CD4-positive, alpha-beta T cell (primary cell): ENCODE data around the gene GNAT1. TPM values are rescaled to one million over a fixed set of nuclear protein-coding genes. Genes with fewer than 3 reads are reported as not detected.
A peak's percentile ranks its signal among the peaks of the same experiment; 100 is the strongest.

Experiments used
- ATAC-seq: fragments of 200-7000 bp; cut with Tn5 transposase; one replicate; pipeline ENCODE4 v1.10.0; 2022; ENCODE audit warnings: mild to moderate bottlenecking; ENCODE audit not compliant: poor library complexity
- CTCF ChIA-PET: fragments of 350-600 bp; sonication (Branson Sonifier 250); formaldehyde crosslinking; loops from one replicate; lab custom pipeline; 2021; ENCODE audit warnings: antibody characterized with exemption, inconsistent platforms; lab: Charles Lee
- POLR2A ChIA-PET: fragments of 350-600 bp; sonication (Branson Sonifier 250); formaldehyde crosslinking; loops from one replicate; lab custom pipeline; 2021; ENCODE audit warnings: antibody characterized with exemption, inconsistent platforms; lab: Charles Lee
- DNase-seq, 14 experiments: peaks; one replicate each; pipeline ENCODE4 v3.0.0-alpha.2; 2013 to 2020; ENCODE audit warnings: mixed read lengths in 2 of 14
- H3K27ac ChIP-seq, 2 donors: one replicate each; pipeline versions ENCODE4 v1.5.1 to v1.7.0; 2013; ENCODE audit warnings: low read length in 2 of 2, low read depth in 1 of 2, mild to moderate bottlenecking in 1 of 2
- H3K27me3 ChIP-seq, 2 experiments: 1 replicate in 1 of 2; 2 replicates in 1 of 2; pipeline versions ENCODE4 v1.6.1 to v1.7.0; 2013; ENCODE audit warnings: low read length in 2 of 2, control low read depth in 1 of 2, mild to moderate bottlenecking in 1 of 2, moderate library complexity in 1 of 2; ENCODE audit not compliant: insufficient read depth in 2 of 2, control insufficient read depth in 1 of 2
- H3K36me3 ChIP-seq: one replicate; pipeline ENCODE4 v1.6.1; 2013; ENCODE audit warnings: low read length, control low read depth; ENCODE audit not compliant: insufficient read depth
- H3K4me1 ChIP-seq: one replicate; pipeline ENCODE4 v1.6.1; 2013; ENCODE audit warnings: low read length, control low read depth; ENCODE audit not compliant: insufficient read depth
- H3K4me3 ChIP-seq: one replicate; pipeline ENCODE4 v1.5.1; 2013; ENCODE audit warnings: mild to moderate bottlenecking, low read length, moderate library complexity
- H3K9me3 ChIP-seq, 2 experiments: 1 replicate in 1 of 2; 2 replicates in 1 of 2; pipeline versions ENCODE4 v1.6.1 to v1.7.0; 2013; ENCODE audit warnings: low read length in 2 of 2, mild to moderate bottlenecking in 2 of 2, control low read depth in 1 of 2, moderate library complexity in 1 of 2; ENCODE audit not compliant: control insufficient read depth in 1 of 2, insufficient read depth in 1 of 2
- H3K27ac Mint-ChIP-seq: one replicate; pipeline ENCODE4 v1.8.0; 2020; ENCODE audit warnings: mixed read lengths
- H3K27me3 Mint-ChIP-seq: one replicate; pipeline ENCODE4 v1.8.0; 2021; ENCODE audit warnings: mixed read lengths
- H3K36me3 Mint-ChIP-seq: one replicate; pipeline ENCODE4 v1.8.0; 2021; ENCODE audit warnings: low read depth, mixed read lengths
- H3K4me1 Mint-ChIP-seq: one replicate; pipeline ENCODE4 v1.8.0; 2021; ENCODE audit warnings: low read depth, mixed read lengths
- H3K4me3 Mint-ChIP-seq: one replicate; pipeline ENCODE4 v1.8.0; 2020; ENCODE audit warnings: mild to moderate bottlenecking, mixed read lengths
- H3K9me3 Mint-ChIP-seq: one replicate; pipeline ENCODE4 v1.8.0; 2020; ENCODE audit warnings: mixed read lengths
- intact Hi-C, 2 experiments: fragments of 100-400 bp; cut with DNase I in 1 of 2; cut with micrococcal nuclease in 1 of 2; formaldehyde crosslinking; loops; one replicate each; pipeline versions ENCODE4 v1.15.1 to v1.9.0; 2023 to 2025; cut with DNase I, micrococcal nuclease
- total RNA-seq, 174 experiments: library from RNA in 2 of 174; stranded (reverse) in 2 of 174; gene quantifications; one replicate each; pipeline ENCODE4 v1.2.3 and lab custom pipeline; 2021 to 2026
- TF ChIP-seq, protein P1 (sequence below): fragments of 200-600 bp; IDR thresholded peaks from one replicate; pipeline ENCODE4 v1.8.0; 2022; ENCODE audit warnings: antibody characterized with exemption, mild to moderate bottlenecking

The GNAT1 gene
- total RNA-seq, 2 experiments from 2014 or later: 0.11 to 0.28 TPM

DNA sequence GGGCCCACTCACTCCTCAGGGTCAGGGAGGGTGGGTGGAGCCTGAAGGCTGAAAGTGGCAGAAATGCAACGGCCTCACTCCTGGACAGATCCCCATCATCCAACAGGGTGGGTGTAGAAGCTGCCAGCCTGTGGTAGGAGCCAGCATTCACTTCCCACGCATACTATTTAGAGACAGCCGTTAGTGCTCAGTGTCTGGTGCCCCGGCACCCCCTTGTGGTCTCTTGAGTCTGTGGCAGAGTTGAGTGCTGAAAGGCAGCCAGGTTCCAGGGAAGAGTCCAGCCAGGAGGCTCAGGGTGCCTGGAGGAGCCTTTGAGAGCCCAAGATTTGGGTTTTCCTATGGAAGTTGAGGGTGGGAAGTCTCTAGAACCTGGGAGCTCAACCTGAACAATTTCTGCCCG, 2.1 kb upstream of the GNAT1 start:
- Mint-ChIP-seq H3K4me1 (peaks cover 6% of the 10 kb centered on the region), H3K27me3 (peaks cover 6% of the 10 kb centered on the region), H3K36me3 (no peaks in the 10 kb centered on the region), H3K27ac (no peak overlapping the region), H3K9me3 (no peaks in the 10 kb centered on the region), H3K4me3 (no peak overlapping the region)
- POLR2A ChIA-PET: no interaction called here
- Histone ChIP-seq H3K4me3 (no peak overlapping the region), H3K4me1 (peaks cover 18% of the 10 kb centered on the region), H3K27me3 (peaks cover 13 to 14% of the 10 kb centered on the region in 2 experiments), H3K36me3 (no peaks in the 10 kb centered on the region), H3K9me3 (peaks cover 0 to 11% of the 10 kb centered on the region in 2 experiments), H3K27ac (no peak overlapping the region)
- CTCF ChIA-PET: no interaction called here
- DNase-seq (peak in 5 of 14 experiments; percentile 20 to 55 (median 33)), ATAC-seq (no peak)
- intact Hi-C loops: loop anchor here in 1 of 2 experiments (2.0 kb wide), 1 partner anchor 68 kb away; no protein-coding TSS in a partner anchor
- TF ChIP-seq, protein P1, sequence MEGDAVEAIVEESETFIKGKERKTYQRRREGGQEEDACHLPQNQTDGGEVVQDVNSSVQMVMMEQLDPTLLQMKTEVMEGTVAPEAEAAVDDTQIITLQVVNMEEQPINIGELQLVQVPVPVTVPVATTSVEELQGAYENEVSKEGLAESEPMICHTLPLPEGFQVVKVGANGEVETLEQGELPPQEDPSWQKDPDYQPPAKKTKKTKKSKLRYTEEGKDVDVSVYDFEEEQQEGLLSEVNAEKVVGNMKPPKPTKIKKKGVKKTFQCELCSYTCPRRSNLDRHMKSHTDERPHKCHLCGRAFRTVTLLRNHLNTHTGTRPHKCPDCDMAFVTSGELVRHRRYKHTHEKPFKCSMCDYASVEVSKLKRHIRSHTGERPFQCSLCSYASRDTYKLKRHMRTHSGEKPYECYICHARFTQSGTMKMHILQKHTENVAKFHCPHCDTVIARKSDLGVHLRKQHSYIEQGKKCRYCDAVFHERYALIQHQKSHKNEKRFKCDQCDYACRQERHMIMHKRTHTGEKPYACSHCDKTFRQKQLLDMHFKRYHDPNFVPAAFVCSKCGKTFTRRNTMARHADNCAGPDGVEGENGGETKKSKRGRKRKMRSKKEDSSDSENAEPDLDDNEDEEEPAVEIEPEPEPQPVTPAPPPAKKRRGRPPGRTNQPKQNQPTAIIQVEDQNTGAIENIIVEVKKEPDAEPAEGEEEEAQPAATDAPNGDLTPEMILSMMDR: no peak

DNA sequence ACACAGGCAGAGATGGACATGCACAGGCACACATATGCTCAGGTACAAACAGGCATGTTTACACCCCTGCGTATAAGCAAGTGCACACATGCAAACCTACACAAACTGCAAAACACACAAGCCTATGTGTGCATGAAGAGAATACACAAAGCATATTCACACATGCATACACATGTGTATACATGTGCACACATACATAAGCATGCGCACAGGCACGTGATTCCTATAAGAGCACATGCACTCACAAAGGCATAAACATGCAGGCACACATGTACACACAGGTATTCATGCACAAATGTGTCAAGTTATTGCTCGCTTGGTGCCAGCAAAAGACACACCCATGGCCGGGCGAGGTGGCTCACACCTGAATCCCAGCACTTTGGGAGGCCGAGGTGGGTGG, 1.4 kb upstream of the GNAT1 start:
- H3K9me3 Mint-ChIP-seq: no peaks in the 10 kb centered on the region
- POLR2A ChIA-PET: no interaction called here
- no peak overlapping the region for H3K27ac Mint-ChIP-seq
- no peaks in the 10 kb centered on the region for H3K36me3 Mint-ChIP-seq
- intact Hi-C loops: loop anchor here in 1 of 2 experiments (2.0 to 5.0 kb wide), 2 partner anchors 69 to 132 kb away; partner anchors contain the start of gene HYAL2
- peaks cover 13% of the 10 kb centered on the region for H3K27me3 Mint-ChIP-seq
- no peak overlapping the region for H3K4me3 ChIP-seq
- CTCF ChIA-PET: no interaction called here
- H3K36me3 ChIP-seq: no peaks in the 10 kb centered on the region
- H3K4me3 Mint-ChIP-seq: no peak overlapping the region
- no peak overlapping the region for H3K27ac ChIP-seq
- ATAC-seq (no peak), DNase-seq (no peak)
- TF ChIP-seq, protein P1: no peak
- peaks cover 13 to 14% of the 10 kb centered on the region in 2 experiments for H3K27me3 ChIP-seq
- peaks cover 25% of the 10 kb centered on the region for H3K4me1 ChIP-seq
- H3K9me3 ChIP-seq: peaks cover 0 to 11% of the 10 kb centered on the region in 2 experiments
- peaks cover 13% of the 10 kb centered on the region for H3K4me1 Mint-ChIP-seq

DNA sequence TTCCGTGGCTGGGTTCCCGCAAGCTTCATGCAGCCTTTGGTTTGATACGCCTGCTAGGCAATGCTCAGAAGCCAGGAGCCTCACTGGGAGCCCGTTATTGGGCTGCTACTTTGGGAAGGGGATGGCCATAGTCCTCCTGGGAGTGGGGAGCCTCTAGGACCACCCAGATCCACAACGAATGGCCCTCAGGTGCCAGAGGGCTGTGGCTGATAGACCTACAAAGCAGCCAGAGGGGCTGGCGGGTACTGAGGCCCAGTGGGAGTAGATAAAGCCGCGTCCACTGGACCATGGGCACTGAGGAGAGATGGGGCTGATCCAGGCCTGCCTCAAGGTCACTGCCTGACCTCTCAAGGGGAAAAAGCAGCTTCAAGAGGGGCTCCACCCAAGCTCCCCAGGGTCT, 714 bp downstream of the GNAT1 start:
- Histone ChIP-seq H3K27ac (no peak overlapping the region), H3K4me1 (peaks cover 27% of the 10 kb centered on the region), H3K4me3 (no peak overlapping the region), H3K9me3 (peaks cover 0 to 11% of the 10 kb centered on the region in 2 experiments), H3K36me3 (no peaks in the 10 kb centered on the region), H3K27me3 (peaks cover 13 to 17% of the 10 kb centered on the region in 2 experiments)
- TF ChIP-seq, protein P1: no peak
- Mint-ChIP-seq H3K4me1 (peaks cover 15% of the 10 kb centered on the region), H3K36me3 (no peaks in the 10 kb centered on the region), H3K27me3 (peaks cover 22% of the 10 kb centered on the region), H3K4me3 (no peak overlapping the region), H3K27ac (no peak overlapping the region), H3K9me3 (no peaks in the 10 kb centered on the region)
- intact Hi-C loops: loop anchor here (1.0 to 5.0 kb wide), 5 partner anchors 34 to 130 kb away; partner anchors contain the start of gene HYAL2 (in 1 of the 2)
- DNase-seq: no peak
- ChIA-PET CTCF (interaction anchor here (0.7 to 2.6 kb wide), 5 partner anchors 12 to 69 kb away, joined by 3 to 9 read pairs (median 4); no protein-coding TSS in a partner anchor), POLR2A (interaction anchor here (0.7 to 0.8 kb wide), 2 partner anchors 18 to 44 kb away, joined by 3 read pairs; partner anchors contain the start of gene GNAI2)
- no peak for ATAC-seq
